K562 (cell line): ENCODE results near the gene CLCF1. TPM values are rescaled to one million over a fixed set of nuclear protein-coding genes. Genes with fewer than 3 reads are reported as not detected.
A peak's percentile ranks its signal among the peaks of the same experiment; 100 is the strongest.

Source experiments
- ATAC-seq: fragments of 200-7000 bp; cut with Tn5 transposase; 3 replicates; pipeline ENCODE4 v1.9.1; 2020; ENCODE audit warnings: moderate library complexity
- BruUV-seq: library from RNA; stranded (reverse); fragments of 400-500 nt; replicated peaks from 2 replicates; lab custom pipeline; 2021; lab: Mats Ljungman, UMichigan
- CTCF ChIA-PET: fragments of 300-600 bp; formaldehyde crosslinking; extraction: SDS; loops from one replicate; lab custom pipeline; 2021; ENCODE audit warnings: low intra/inter-chr PET ratio; lab: Yijun Ruan, JAX
- POLR2A ChIA-PET: fragments of 300-600, 350-650 bp; sonication (Branson Sonifier 250); formaldehyde crosslinking; extraction: SDS; loops from one replicate; lab custom pipeline; 2021; ENCODE audit warnings: antibody characterized with exemption, inconsistent platforms; lab: Yijun Ruan, JAX
- DNase-seq, 4 experiments: peaks; one replicate each; pipeline versions ENCODE4 v3.0.0 to v3.0.0-alpha.2; 2011 to 2018; ENCODE audit warnings: low spot score in 3 of 4, mixed read lengths in 3 of 4; ENCODE audit errors: extremely low read depth in 1 of 4
- FAIRE-seq: peaks from 2 replicates; lab custom pipeline; 2011; peaks lifted over from hg19 to GRCh38; lab: Jason Lieb, UNC
- H2AFZ ChIP-seq: 2 replicates; pipeline ENCODE4 v1.6.0; 2011; ENCODE audit warnings: low read depth, low read length, control low read depth, inconsistent platforms
- H3K27ac ChIP-seq: fragments of 200-600 bp; 3 replicates; pipeline ENCODE4 v1.8.0; 2011; ENCODE audit warnings: low read depth, mild to moderate bottlenecking, control low read depth, inconsistent platforms, low read length, moderate library complexity, mixed read lengths; ENCODE audit errors: extremely low read depth
- H3K27me3 ChIP-seq, 2 experiments: fragments of 300-600 bp in 1 of 2; 2 replicates in 1 of 2; 3 replicates in 1 of 2; pipeline versions ENCODE4 v1.6.0 to v1.8.0; 2011; ENCODE audit warnings: inconsistent platforms in 2 of 2, low read length in 2 of 2, mild to moderate bottlenecking in 1 of 2, mixed read lengths in 1 of 2, moderate library complexity in 1 of 2; ENCODE audit not compliant: control insufficient read depth in 2 of 2, insufficient read depth in 2 of 2
- H3K36me3 ChIP-seq: fragments of 300-600 bp; 3 replicates; pipeline ENCODE4 v1.8.0; 2011; ENCODE audit warnings: mild to moderate bottlenecking, low read length, inconsistent platforms; ENCODE audit not compliant: control insufficient read depth, insufficient read depth
- H3K4me1 ChIP-seq, 2 experiments: fragments of 200-600 bp in 1 of 2; replicated peaks in 1 of 2; 2 replicates in 1 of 2; 3 replicates in 1 of 2; pipeline versions ENCODE4 v1.5.1 to v1.8.0; 2011; ENCODE audit warnings: inconsistent platforms in 2 of 2, low read length in 2 of 2, mild to moderate bottlenecking in 1 of 2, mixed read lengths in 1 of 2, moderate library complexity in 1 of 2; ENCODE audit not compliant: control insufficient read depth in 2 of 2, insufficient read depth in 2 of 2
- H3K4me2 ChIP-seq: 2 replicates; pipeline ENCODE4 v1.6.1; 2011; ENCODE audit warnings: low read length, control low read depth, inconsistent platforms, mixed read lengths; ENCODE audit not compliant: insufficient read depth
- H3K4me3 ChIP-seq: fragments of 200-600 bp; sonication (generic), shearing (Covaris generic); 2 replicates; pipeline ENCODE4 v1.5.1; 2016; ENCODE audit warnings: control low read depth, inconsistent platforms
- H3K79me2 ChIP-seq: fragments of 200-600 bp; 3 replicates; pipeline ENCODE4 v1.8.0; 2011; ENCODE audit warnings: low read length, inconsistent platforms; ENCODE audit not compliant: control insufficient read depth, insufficient read depth
- H3K9ac ChIP-seq, 2 experiments: 2 replicates each; pipeline versions ENCODE4 v1.6.0 to v1.6.1; 2011; ENCODE audit warnings: low read depth in 2 of 2, low read length in 2 of 2, control low read depth in 1 of 2, inconsistent platforms in 1 of 2, mild to moderate bottlenecking in 1 of 2, mixed read lengths in 1 of 2; ENCODE audit not compliant: insufficient read depth in 1 of 2
- H3K9me1 ChIP-seq: one replicate; pipeline ENCODE4 v1.6.0; 2011; ENCODE audit warnings: inconsistent platforms, mild to moderate bottlenecking, low read length, moderate library complexity; ENCODE audit not compliant: control insufficient read depth, insufficient read depth
- H3K9me3 ChIP-seq: replicated peaks from 2 replicates; pipeline ENCODE4 v1.5.1; 2011; ENCODE audit warnings: low read depth, low read length, inconsistent platforms; ENCODE audit not compliant: control insufficient read depth, insufficient read depth
- H4K20me1 ChIP-seq: replicated peaks from 2 replicates; pipeline ENCODE4 v1.6.1; 2011; ENCODE audit warnings: low read length, inconsistent platforms, mixed read lengths; ENCODE audit not compliant: control insufficient read depth, insufficient read depth
- DPF2 ChIP-seq: fragments of 450-650 bp; IDR thresholded peaks from 2 replicates; pipeline ENCODE4 v1.6.1; 2016
- MECOM ChIP-seq: fragments of 250-450 bp; sonication (Bioruptor Pico); IDR thresholded peaks from 2 replicates; pipeline ENCODE4 v1.8.0; 2022; ENCODE audit warnings: inconsistent platforms
- PCBP2 ChIP-seq: fragments of 200-400 bp; formaldehyde crosslinking; IDR thresholded peaks from 2 replicates; pipeline ENCODE4 v1.6.1; 2018; ENCODE audit warnings: low read length, low read depth, mild to moderate bottlenecking, moderate library complexity; ENCODE audit not compliant: poor library complexity, severe bottlenecking
- SMARCC2 ChIP-seq: fragments of 450-650 bp; IDR thresholded peaks from 2 replicates; pipeline ENCODE4 v1.6.1; 2017; ENCODE audit warnings: antibody characterized with exemption, moderate library complexity, mild to moderate bottlenecking, low read depth
- ZNF121 ChIP-seq: sonication (generic); formaldehyde crosslinking; conservative IDR thresholded peaks from 2 replicates; pipeline ENCODE4 v1.8.0; 2022; ENCODE audit warnings: missing genetic modification reagents
- ZNF280A ChIP-seq: fragments of 450-650 bp; IDR thresholded peaks from 2 replicates; pipeline ENCODE4 v1.6.1; 2018; ENCODE audit warnings: mild to moderate bottlenecking, low read depth; ENCODE audit not compliant: partially characterized antibody
- ZNF717 ChIP-seq: fragments of 250-450 bp; sonication (Bioruptor Pico); IDR thresholded peaks from 2 replicates; pipeline ENCODE4 v1.5.0; 2021
- WGBS: fragments of 100-300 bp; shearing (Covaris generic); methylation state at CpG from one replicate; pipeline ENCODE4 v1.1.6; 2016; ENCODE audit warnings: low coverage, mixed read lengths; ENCODE audit not compliant: insufficient coverage; ENCODE audit errors: missing lambda C conversion rate; 5-methylcytosine and 5-hydroxymethylcytosine counted together
- in situ Hi-C: fragments of 300-500 bp; cut with MboI; formaldehyde crosslinking; loops from 4 replicates; pipeline ENCODE4 v1.15.0; 2018; ENCODE audit warnings: inconsistent platforms, mixed read lengths
- intact Hi-C: fragments of 100-400 bp; cut with micrococcal nuclease; formaldehyde crosslinking; loops from 2 replicates; pipeline ENCODE4 v1.14.2; 2022
- polyA plus RNA-seq, 8 experiments: library from polyadenylated mRNA; depleted of rRNA in 4 of 8; stranded (reverse) in 5 of 8; unstranded in 3 of 8; fragments of >200 nt; fragmentation: Nextera tagmentation in 2 of 8; fragmentation: Illumina TruSeq in 1 of 8; extraction: Ambion mirVana in 2 of 8; extraction: Trizol in 1 of 8; gene quantifications; 2 replicates each; pipeline versions ENCODE4 v1.2.1 to v1.2.3, GENCODE V29; 2011 to 2014; ENCODE audit warnings: inconsistent platforms in 1 of 8, missing spikeins in 1 of 8
- total RNA-seq, 7 experiments: library from RNA; depleted of rRNA in 6 of 7; stranded (reverse); fragments of >200 nt in 6 of 7; fragmentation: Illumina TruSeq in 2 of 7; extraction: Trizol in 2 of 7; gene quantifications; 2 replicates each; pipeline versions ENCODE4 v1.2.1 to v1.2.3, GENCODE V29; 2011 to 2021; ENCODE audit warnings: low replicate concordance in 1 of 7

Gene CLCF1
- total and polyA plus RNA-seq, 9 of the 15 experiments (the other 6 are each of a cell fraction or from before 2014, with no cell fraction given) = 0.49 to 5.8 (median 3.0) TPM

GRCh38 chr11:67316882-67317204 is 56.6 kb downstream of the CLCF1 start:
- peak overlapping the region; percentile 80 to 93 for H3K9ac ChIP-seq
- ATAC-seq (no peak), FAIRE-seq (peak; percentile 48), DNase-seq (no peak)
- H3K4me1 ChIP-seq = peaks cover 37 to 41% of the 10 kb centered on the region in 2 experiments
- POLR2A ChIA-PET = interaction anchor here (0.6 to 1.7 kb wide), 14 partner anchors 28 to 1596 kb away, joined by 4 to 10 read pairs (median 5); partner anchors contain the start of genes ANKRD13D, CLCF1, GRK2 and POLD4
- no peaks in the 10 kb centered on the region for H3K27me3 ChIP-seq
- no TSS peak for BruUV-seq
- no peaks in the 10 kb centered on the region for H3K9me3 ChIP-seq
- no peaks in the 10 kb centered on the region; the same call in 2 of the 3 replicates for H3K36me3 ChIP-seq
- no peaks in the 10 kb centered on the region for H4K20me1 ChIP-seq
- H2AFZ ChIP-seq = peak overlapping the region; percentile 95
- peak overlapping the region; percentile 87 for H3K4me2 ChIP-seq
- 0% methylated on average over 7 of the region's 10 CpGs for WGBS
- TF ChIP-seq ZNF280A = no peak
- peak; percentile 43 for TF ChIP-seq ZNF121 (CRISPR knock-in tag)
- no peak for TF ChIP-seq ZNF717
- no peak for TF ChIP-seq PCBP2
- TF ChIP-seq MECOM (CRISPR knock-in tag) = 0 out of 2 replicates have a peak, but pooled peaks have one; percentile 57
- peak; percentile 9; the same call in 1 of the 2 replicates for TF ChIP-seq DPF2
- 0 out of 2 replicates have a peak, but pooled peaks have one; percentile 30 for TF ChIP-seq SMARCC2
- CTCF ChIA-PET = interaction anchor here (0.6 to 3.1 kb wide), 9 partner anchors 27 to 399 kb away, joined by 3 to 35 read pairs (median 7); partner anchors contain the start of genes ANKRD13D and GRK2
- peak overlapping the region; percentile 80 for H3K27ac ChIP-seq
- H3K9me1 ChIP-seq = no peaks in the 10 kb centered on the region
- peak overlapping the region; percentile 57 for H3K4me3 ChIP-seq
- in situ Hi-C loops = loop anchor here (5.0 kb wide), 1 partner anchor 235 kb away; no protein-coding TSS in a partner anchor
- peaks cover 6% of the 10 kb centered on the region; the same call in 1 of the 3 replicates for H3K79me2 ChIP-seq
- intact Hi-C loops = loop anchor here (1.0 to 2.0 kb wide), 4 partner anchors 28 to 236 kb away; partner anchors contain the start of gene ANKRD13D
